Neural crest cell (in vitro differentiated cells): Measurements from ENCODE around the gene FARP2. TPM values are rescaled to one million over a fixed set of nuclear protein-coding genes. Genes with fewer than 3 reads are reported as not detected.

ENCODE experiments used
- DNase-seq: peaks from one replicate; pipeline ENCODE4 v3.0.0; 2021; ENCODE audit warnings: low read depth, mixed read lengths, low spot score
- H3K27ac Mint-ChIP-seq: one replicate; pipeline ENCODE4 v1.8.0; 2021; ENCODE audit warnings: mild to moderate bottlenecking, mixed read lengths; ENCODE audit not compliant: unreplicated experiment
- H3K27me3 Mint-ChIP-seq: 2 replicates; pipeline ENCODE4 v1.8.0; 2021; ENCODE audit warnings: low read depth, mild to moderate bottlenecking, mixed read lengths
- H3K36me3 Mint-ChIP-seq: 2 replicates; pipeline ENCODE4 v1.8.0; 2021; ENCODE audit warnings: low read depth, mild to moderate bottlenecking, mixed read lengths
- H3K4me1 Mint-ChIP-seq: 2 replicates; pipeline ENCODE4 v1.8.0; 2021; ENCODE audit warnings: mixed read lengths
- H3K4me3 Mint-ChIP-seq: one replicate; pipeline ENCODE4 v1.8.0; 2021; ENCODE audit warnings: mild to moderate bottlenecking, mixed read lengths
- H3K9me3 Mint-ChIP-seq: 2 replicates; pipeline ENCODE4 v1.8.0; 2021; ENCODE audit warnings: mixed read lengths
- CTCF ChIP-seq: fragments of 200-600 bp; sonication (generic); conservative IDR thresholded peaks from 2 replicates; pipeline ENCODE4 v1.5.0; 2021; ENCODE audit warnings: antibody characterized with exemption, mild to moderate bottlenecking
- total RNA-seq: library from RNA; stranded (reverse); gene quantifications from 2 replicates; pipeline ENCODE4 v1.2.1, GENCODE V29; 2021

FARP2 gene
- total RNA-seq, 1 donor from 2014 or later: 36.1 TPM

GRCh38 chr2:241478166-241478565, 122.1 kb downstream of the FARP2 start:
- DNase-seq: no peak
- Mint-ChIP-seq H3K4me3 (no peak overlapping the region), H3K27me3 (no peaks in the 10 kb centered on the region), H3K36me3 (no peaks in the 10 kb centered on the region), H3K4me1 (no peaks in the 10 kb centered on the region), H3K9me3 (no peaks in the 10 kb centered on the region), H3K27ac (no peak overlapping the region)
- TF ChIP-seq CTCF: no peak

DNA sequence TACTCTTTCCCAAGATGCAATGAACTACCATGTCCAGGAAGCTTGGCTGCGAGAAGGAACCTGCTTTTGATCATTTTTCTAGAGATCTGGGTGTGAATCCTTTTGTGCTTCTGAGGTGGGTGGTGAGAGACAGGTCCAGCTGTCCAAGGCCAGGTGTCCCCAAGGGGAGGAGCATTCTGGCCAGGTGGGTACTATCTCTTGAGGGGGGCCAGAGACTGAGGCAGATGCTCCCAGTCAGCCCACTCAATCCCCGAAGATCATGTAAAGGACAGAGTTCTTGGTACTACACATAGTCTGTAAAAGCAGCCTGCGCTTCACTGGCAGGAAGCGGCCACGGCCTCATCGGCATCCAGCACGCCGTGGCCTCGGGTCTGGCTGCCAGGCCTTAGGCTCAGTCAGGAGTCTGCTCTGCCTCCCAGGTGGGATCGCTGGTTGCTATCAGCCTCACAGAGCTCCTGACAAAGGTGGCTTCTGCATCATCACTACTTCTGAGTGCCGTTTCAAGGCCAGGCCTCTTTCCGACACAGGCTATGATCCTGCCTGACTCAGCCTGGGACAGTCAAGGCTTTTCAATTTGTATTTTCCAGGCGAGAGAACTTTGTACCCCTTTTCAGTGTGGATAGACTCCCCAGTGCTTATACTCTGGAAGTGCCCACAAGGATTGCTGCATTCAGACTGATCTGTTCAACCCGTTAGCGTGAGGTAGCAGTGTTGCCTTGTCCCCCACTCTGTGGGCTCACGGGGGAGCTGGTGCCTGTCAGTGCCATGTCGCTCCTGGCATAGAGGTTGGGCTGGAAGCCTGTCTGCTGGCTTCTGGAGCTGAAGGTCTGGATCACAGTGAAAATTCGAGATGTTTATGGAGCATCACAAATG, 123.2 kb downstream of the FARP2 start:
- no peak for TF ChIP-seq CTCF
- no peak overlapping the region for H3K4me3 Mint-ChIP-seq
- H3K27ac Mint-ChIP-seq: no peak overlapping the region
- no peak for DNase-seq
- H3K36me3 Mint-ChIP-seq: no peaks in the 10 kb centered on the region
- H3K4me1 Mint-ChIP-seq: no peaks in the 10 kb centered on the region
- no peaks in the 10 kb centered on the region for H3K27me3 Mint-ChIP-seq
- H3K9me3 Mint-ChIP-seq: no peaks in the 10 kb centered on the region

DNA sequence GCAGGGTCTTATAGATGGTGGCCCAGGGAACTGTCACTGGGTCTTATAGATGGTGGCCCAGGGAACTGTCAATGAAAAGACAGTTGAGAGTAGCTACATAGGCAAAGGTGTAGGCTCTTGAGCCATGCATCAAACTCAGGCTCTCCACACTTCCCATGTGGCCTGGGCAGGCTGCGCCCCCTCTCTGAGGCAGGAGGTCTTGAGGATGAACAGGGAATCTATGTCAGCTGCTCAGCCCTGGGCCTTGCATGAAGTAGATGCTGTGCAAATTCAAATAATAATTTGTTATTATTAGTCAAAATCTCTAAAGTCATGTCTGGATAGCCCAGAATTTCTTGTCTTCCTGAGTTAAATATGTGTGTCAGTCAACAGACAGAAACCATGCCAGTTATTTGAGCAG, 125.6 kb downstream of the FARP2 start:
- Mint-ChIP-seq H3K36me3 (no peaks in the 10 kb centered on the region), H3K27ac (no peak overlapping the region), H3K4me3 (no peak overlapping the region), H3K9me3 (no peaks in the 10 kb centered on the region), H3K27me3 (no peaks in the 10 kb centered on the region), H3K4me1 (no peaks in the 10 kb centered on the region)
- DNase-seq: no peak
- TF ChIP-seq CTCF: no peak

DNA sequence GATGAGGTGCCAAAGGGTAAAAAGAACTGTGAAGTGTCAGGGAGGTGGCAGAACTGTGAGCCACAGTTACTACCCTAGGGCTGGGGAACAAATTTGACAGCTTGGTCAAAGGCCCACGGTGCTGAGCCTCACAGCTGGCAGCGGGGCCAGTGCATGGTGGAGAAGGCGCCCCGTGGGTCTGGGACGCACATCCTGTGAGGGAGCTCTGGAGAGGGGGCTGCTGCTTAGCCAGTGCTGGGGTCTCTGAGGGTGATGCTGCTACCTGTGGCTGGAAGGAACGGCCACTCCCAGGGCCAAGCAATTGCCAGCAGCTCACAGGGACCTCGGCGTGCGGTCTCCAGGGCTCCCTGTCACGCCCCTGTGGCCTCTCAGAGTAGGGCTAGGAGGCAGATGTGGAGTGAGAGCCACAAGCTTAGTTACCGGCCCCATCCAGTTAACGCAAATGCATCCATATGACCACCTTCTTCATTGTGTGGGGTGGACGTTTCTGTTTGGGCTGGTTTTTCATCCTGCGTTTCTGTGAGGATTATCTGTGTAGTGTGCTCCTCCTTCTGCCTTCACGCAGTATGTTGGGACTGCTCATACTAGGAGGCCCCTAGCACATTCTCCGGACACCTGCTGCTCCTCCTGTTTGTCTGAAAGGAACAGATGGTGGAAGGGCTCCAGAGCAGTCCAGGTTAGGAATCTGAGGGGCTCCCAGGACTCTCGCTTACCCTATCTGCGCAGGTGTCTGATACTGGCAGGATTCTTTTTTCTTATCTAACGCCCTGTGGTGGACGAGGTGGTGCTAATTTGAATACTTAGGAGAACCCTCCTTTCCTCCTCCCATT, 126.3 kb downstream of the FARP2 start:
- H3K4me3 Mint-ChIP-seq: no peak overlapping the region
- no peaks in the 10 kb centered on the region for H3K27me3 Mint-ChIP-seq
- TF ChIP-seq CTCF: no peak
- no peaks in the 10 kb centered on the region for H3K4me1 Mint-ChIP-seq
- no peaks in the 10 kb centered on the region for H3K9me3 Mint-ChIP-seq
- no peak overlapping the region for H3K27ac Mint-ChIP-seq
- no peak for DNase-seq
- H3K36me3 Mint-ChIP-seq: no peaks in the 10 kb centered on the region

GRCh38 chr2:241483305-241483704, 127.2 kb downstream of the FARP2 start:
- no peak for TF ChIP-seq CTCF
- no peak for DNase-seq
- no peaks in the 10 kb centered on the region for H3K9me3 Mint-ChIP-seq
- H3K4me1 Mint-ChIP-seq: no peaks in the 10 kb centered on the region
- H3K27ac Mint-ChIP-seq: no peak overlapping the region
- H3K27me3 Mint-ChIP-seq: no peaks in the 10 kb centered on the region
- H3K36me3 Mint-ChIP-seq: no peaks in the 10 kb centered on the region
- H3K4me3 Mint-ChIP-seq: no peak overlapping the region
